AG08396 (cell line): ENCODE results near the gene SMIM38.

ENCODE experiments used
- DNase-seq: peaks from one replicate; pipeline ENCODE4 v3.0.0; 2012; ENCODE audit warnings: low spot score, mixed read lengths

SMIM38 gene

GRCh38 chr11:69180726-69181125 is 25.0 kb downstream of the SMIM38 start:
- no peak for DNase-seq

GRCh38 chr11:69183613-69184012 is 27.9 kb downstream of the SMIM38 start:
- no peak for DNase-seq

- no peak for DNase-seq
Observed at GRCh38 chr11:69186316-69187260, 30.9 kb downstream of the SMIM38 start.

GRCh38 chr11:69187540-69188065 is 31.9 kb downstream of the SMIM38 start:
- no peak for DNase-seq

- DNase-seq, result no peak
Observed at GRCh38 chr11:69189059-69189458, 33.3 kb downstream of the SMIM38 start.

- DNase-seq, result no peak
Observed at GRCh38 chr11:69190796-69191536, 35.2 kb downstream of the SMIM38 start.

GRCh38 chr11:69192301-69192721 is 36.6 kb downstream of the SMIM38 start:
- no peak for DNase-seq

- DNase-seq, result no peak
Observed at GRCh38 chr11:69193151-69193550, 37.4 kb downstream of the SMIM38 start.

GRCh38 chr11:69193629-69194028 is 37.9 kb downstream of the SMIM38 start:
- no peak for DNase-seq

- DNase-seq, result no peak
Observed at GRCh38 chr11:69194396-69194795, 38.7 kb downstream of the SMIM38 start.

- no peak for DNase-seq
Observed at GRCh38 chr11:69194956-69195355, 39.2 kb downstream of the SMIM38 start.

GRCh38 chr11:69195824-69196782 is 40.4 kb downstream of the SMIM38 start:
- no peak for DNase-seq

GRCh38 chr11:69196783-69197169 is 41.0 kb downstream of the SMIM38 start:
- no peak for DNase-seq

GRCh38 chr11:69198891-69199582 is 43.3 kb downstream of the SMIM38 start:
- no peak for DNase-seq

GRCh38 chr11:69199583-69200315 is 44.0 kb downstream of the SMIM38 start:
- DNase-seq, result no peak

GRCh38 chr11:69200331-69201065 is 44.8 kb downstream of the SMIM38 start:
- DNase-seq, result no peak

GRCh38 chr11:69201066-69201365 is 45.3 kb downstream of the SMIM38 start:
- no peak for DNase-seq

- DNase-seq, result no peak
Observed at GRCh38 chr11:69201764-69202370, 46.1 kb downstream of the SMIM38 start.

- no peak for DNase-seq
Observed at GRCh38 chr11:69202511-69203221, 46.9 kb downstream of the SMIM38 start.
